Central memory CD8-positive, alpha-beta T cell (primary cell): ENCODE measurements around the gene CUX1.
"Not testable (repeated sequence)": the region's sequence is repeated elsewhere in the genome, so short reads cannot be mapped to it uniquely, and the experiment has no call there.

Experiments
- ATAC-seq: fragments of 150-1000 bp; cut with Tn5 transposase; replicated peaks from 2 replicates; pipeline ENCODE4 v1.10.0; 2022; ENCODE audit warnings: mild to moderate bottlenecking, moderate FRiP score, moderate number of reproducible peaks; ENCODE audit not compliant: poor library complexity, severe bottlenecking; ENCODE audit errors: extremely low read depth
- DNase-seq, 2 donors: peaks; one replicate each; pipeline ENCODE4 v3.0.0; 2021; ENCODE audit warnings: low spot score in 2 of 2
- H3K27ac Mint-ChIP-seq: one replicate; pipeline ENCODE4 v1.8.0; 2022; ENCODE audit warnings: low read depth, mild to moderate bottlenecking, moderate library complexity, mixed read lengths
- H3K27me3 Mint-ChIP-seq: one replicate; pipeline ENCODE4 v1.8.0; 2022; ENCODE audit warnings: mixed read lengths
- H3K36me3 Mint-ChIP-seq: one replicate; pipeline ENCODE4 v1.8.0; 2022; ENCODE audit warnings: mild to moderate bottlenecking, moderate library complexity, mixed read lengths; ENCODE audit not compliant: insufficient read depth
- H3K4me1 Mint-ChIP-seq: one replicate; pipeline ENCODE4 v1.8.0; 2022; ENCODE audit warnings: mixed read lengths
- H3K4me3 Mint-ChIP-seq: one replicate; pipeline ENCODE4 v1.8.0; 2022; ENCODE audit warnings: mild to moderate bottlenecking, moderate library complexity, mixed read lengths
- H3K9me3 Mint-ChIP-seq: one replicate; pipeline ENCODE4 v1.8.0; 2022; ENCODE audit warnings: mixed read lengths

CUX1 gene

DNA sequence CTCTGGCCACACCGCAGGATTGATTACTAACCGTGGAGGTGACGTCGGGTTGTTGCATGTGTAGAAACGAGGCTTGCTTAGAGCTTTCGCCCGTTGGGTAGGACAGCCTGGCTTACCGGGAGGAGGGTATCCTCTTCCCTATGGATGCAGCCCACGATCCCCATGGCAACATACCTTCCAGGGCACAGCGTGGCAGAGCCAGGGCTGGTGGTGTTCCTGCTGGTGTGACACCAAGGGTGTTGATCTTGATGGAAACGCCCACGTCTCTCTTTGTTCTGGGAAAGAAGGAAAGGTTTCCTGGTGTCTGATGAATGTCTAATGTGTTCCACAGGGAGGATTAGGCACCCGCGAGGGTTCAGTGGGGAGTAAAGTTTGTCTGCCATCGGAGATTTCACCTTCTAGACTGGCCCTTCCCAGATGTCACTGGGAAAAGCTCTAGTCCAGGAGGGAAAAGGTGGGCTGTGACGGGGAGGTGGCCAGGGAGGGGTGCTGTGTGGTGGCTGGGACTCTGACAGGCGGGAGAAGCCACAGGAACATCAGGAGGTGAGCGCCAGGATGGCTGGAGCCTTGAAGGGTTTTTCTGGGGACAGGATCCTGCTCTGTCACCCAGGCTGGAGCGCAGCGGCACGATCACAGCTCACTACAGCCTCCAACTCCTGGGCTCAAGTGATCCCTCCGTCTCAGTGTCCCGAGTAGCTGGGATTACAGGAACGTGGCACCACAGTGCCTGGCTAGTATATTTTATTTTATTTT lies 102.1 kb downstream of the CUX1 start:
- H3K4me1 Mint-ChIP-seq = peaks cover 16% of the 10 kb centered on the region
- no peak overlapping the region for H3K4me3 Mint-ChIP-seq
- no peak overlapping the region for H3K27ac Mint-ChIP-seq
- H3K9me3 Mint-ChIP-seq = no peaks in the 10 kb centered on the region
- peaks cover 8% of the 10 kb centered on the region for H3K36me3 Mint-ChIP-seq
- no peaks in the 10 kb centered on the region for H3K27me3 Mint-ChIP-seq
- DNase-seq = no peak
- ATAC-seq = no peak

DNA sequence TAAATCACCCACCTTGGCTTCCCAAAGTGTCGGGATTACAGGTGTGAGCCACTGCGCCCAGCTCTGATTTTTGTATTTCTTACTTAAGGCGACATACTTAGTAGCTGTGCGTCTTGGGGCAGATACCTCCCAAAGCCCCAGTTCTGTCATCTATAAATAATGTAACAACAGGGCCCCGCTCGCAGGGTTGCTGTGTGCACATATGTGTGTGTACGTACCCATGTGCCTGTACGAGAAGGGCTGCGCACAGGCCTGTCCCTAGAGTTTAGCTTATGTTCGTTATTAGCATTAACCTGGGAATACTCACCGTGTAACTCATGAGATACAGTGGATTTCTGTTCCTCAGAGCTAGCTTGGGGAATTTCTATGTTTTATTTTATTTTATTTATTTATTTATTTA lies 103.6 kb downstream of the CUX1 start:
- Mint-ChIP-seq H3K27me3 (no peaks in the 10 kb centered on the region), H3K36me3 (peaks cover 8% of the 10 kb centered on the region)

DNA sequence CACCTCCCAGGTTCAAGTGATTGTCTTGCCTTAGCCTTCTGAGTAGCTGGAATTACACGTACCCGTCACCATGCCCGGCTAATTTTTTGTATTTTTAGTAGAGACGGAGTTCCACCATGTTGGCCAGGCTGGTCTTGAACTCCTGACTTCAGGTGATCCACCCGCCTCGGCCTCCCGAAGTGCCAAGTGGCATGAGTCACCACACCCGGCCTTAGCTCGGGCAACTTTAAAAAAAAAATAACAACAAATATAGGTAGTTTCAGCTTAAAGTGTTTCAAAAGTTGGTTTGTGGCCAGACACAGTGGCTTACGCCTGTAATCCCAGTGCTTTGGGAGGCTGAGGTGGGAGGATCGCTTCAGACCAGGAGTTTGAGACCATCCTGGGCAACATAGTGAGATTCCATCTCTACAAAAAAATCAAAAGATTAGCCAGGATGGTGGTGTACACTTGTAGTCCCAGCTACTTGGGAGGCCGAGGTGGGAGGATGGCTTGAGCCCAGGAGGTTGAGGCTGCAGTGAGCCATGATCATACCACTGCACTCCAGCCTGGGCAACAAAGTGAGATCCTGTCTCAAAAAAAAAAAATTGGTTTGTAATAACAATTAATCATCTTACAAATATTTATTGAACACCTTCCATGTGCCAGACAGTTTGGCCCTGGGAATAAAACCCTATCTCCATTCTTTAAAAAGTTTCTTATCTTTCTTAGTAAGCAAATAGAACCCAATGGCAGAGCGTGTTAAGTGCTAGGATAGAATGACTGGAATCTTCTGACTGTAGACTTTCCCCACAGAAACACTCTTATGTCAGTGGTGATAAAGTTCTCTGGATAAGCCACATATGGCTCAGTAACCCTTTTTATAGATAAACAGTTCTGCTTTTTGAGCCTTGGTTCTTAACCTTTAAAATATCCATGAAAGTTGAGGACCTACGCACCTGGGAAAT lies 104.4 kb downstream of the CUX1 start:
- not testable (repeated sequence) for H3K36me3 Mint-ChIP-seq

More for the DNA sequence above, 103.6 kb downstream of the CUX1 start:
- DNase-seq (no peak), ATAC-seq (no peak)
- H3K9me3 Mint-ChIP-seq = no peaks in the 10 kb centered on the region
- no peak overlapping the region for H3K27ac Mint-ChIP-seq
- H3K4me1 Mint-ChIP-seq = peaks cover 16% of the 10 kb centered on the region
- H3K4me3 Mint-ChIP-seq = no peak overlapping the region

DNA sequence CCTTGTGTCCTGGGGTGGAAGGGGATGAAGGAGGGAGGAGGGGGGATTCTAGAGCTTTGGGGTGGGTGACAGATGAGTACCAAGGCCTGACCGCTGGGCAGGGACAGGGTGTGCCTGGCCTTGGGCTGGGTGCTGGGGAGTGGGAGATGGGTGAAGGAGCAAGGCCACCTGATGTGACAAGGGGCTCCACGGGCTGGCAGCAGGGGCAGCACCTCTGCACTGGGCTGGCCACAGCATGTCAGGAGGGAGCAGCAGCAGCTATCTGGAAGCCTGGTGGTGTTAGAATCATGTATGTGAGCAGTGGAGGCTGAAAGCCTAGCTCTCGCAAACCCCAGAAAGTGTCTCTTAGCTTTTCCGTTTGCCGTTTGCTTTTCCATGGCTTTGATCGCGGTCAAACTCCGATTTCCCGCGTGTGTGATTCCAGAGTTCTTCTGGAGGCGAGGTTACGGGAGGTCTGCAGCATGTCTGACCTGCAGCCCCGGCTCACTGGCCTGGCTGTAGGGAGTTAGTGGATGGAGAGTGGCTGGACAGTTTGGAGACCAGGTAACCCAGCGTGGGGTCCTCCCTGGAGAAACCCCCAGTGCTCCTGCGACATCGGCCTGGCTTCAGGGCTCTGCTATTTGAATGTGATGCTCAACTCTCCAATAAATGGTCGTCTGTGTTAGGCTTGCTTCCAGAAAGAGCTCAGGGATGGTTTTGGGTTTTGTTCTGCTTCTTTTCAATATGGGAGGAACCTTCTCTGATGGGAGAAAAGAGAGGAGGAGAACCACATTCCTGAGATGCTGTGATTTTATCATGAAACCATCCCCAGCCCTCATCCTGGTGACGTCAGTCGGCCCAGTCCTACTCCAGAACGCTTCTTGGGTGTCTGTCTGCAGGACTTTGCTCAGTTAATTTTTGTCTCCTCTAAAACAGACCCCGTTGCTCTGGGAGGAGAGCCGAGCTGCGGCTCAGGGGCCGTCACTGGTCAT lies 105.5 kb downstream of the CUX1 start:
- no peak overlapping the region for H3K4me3 Mint-ChIP-seq
- ATAC-seq = no peak
- DNase-seq = no peak
- H3K9me3 Mint-ChIP-seq = no peaks in the 10 kb centered on the region
- H3K36me3 Mint-ChIP-seq = peaks cover 6% of the 10 kb centered on the region
- H3K4me1 Mint-ChIP-seq = peaks cover 22% of the 10 kb centered on the region
- H3K27ac Mint-ChIP-seq = no peak overlapping the region
- no peaks in the 10 kb centered on the region for H3K27me3 Mint-ChIP-seq

More for the DNA sequence above, 104.4 kb downstream of the CUX1 start:
- not testable (repeated sequence) for ATAC-seq, DNase-seq, H3K4me3 Mint-ChIP-seq, H3K27me3 Mint-ChIP-seq, H3K9me3 Mint-ChIP-seq, H3K27ac Mint-ChIP-seq
- peaks cover 19% of the 10 kb centered on the region for H3K4me1 Mint-ChIP-seq

DNA sequence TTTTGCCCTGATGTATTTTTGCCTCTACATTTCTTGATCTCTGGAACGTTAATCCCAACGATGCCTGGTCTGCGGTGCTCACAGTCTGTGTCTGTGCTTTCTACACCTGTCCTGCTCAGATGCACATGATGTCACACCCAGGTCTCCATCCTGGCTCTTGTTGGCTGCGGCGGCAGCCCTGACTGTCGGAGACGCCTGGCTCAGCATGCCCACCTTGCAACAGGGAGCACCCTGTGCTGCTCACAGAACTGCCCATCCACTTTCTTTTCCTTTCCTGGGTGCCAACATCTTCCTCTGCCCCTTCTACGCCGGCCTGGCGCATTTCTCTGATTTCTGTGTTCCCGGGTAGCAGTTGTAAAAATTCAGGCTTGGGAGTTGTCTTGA lies 106.2 kb downstream of the CUX1 start:
- Mint-ChIP-seq H3K9me3 (no peaks in the 10 kb centered on the region), H3K36me3 (peaks cover 6% of the 10 kb centered on the region), H3K4me1 (peaks cover 22% of the 10 kb centered on the region), H3K27ac (no peak overlapping the region), H3K27me3 (no peaks in the 10 kb centered on the region), H3K4me3 (no peak overlapping the region)
- ATAC-seq (no peak), DNase-seq (no peak)

DNA sequence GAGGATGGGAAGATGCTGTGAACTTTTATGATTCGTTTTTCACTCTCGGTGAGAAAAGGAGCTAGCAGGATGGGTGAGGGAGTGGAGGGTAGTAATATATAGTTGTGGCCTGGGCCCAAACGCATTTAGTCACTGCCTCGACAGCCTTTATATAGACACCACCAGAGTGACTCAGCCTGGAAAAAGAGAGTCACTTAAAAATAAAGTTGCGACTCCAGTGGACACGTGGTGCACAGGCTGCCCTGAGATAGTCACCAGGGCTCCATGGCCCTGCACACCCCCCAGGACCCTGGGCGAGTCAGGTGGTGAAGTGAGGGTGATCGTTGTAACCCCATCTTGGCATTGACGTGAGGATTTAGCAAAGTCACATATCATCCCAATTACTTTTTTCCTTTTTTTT lies 106.7 kb downstream of the CUX1 start:
- Mint-ChIP-seq H3K4me3 (no peak overlapping the region), H3K27me3 (no peaks in the 10 kb centered on the region), H3K4me1 (peaks cover 22% of the 10 kb centered on the region), H3K27ac (no peak overlapping the region), H3K9me3 (no peaks in the 10 kb centered on the region), H3K36me3 (peaks cover 6% of the 10 kb centered on the region)
- DNase-seq (no peak), ATAC-seq (no peak)

DNA sequence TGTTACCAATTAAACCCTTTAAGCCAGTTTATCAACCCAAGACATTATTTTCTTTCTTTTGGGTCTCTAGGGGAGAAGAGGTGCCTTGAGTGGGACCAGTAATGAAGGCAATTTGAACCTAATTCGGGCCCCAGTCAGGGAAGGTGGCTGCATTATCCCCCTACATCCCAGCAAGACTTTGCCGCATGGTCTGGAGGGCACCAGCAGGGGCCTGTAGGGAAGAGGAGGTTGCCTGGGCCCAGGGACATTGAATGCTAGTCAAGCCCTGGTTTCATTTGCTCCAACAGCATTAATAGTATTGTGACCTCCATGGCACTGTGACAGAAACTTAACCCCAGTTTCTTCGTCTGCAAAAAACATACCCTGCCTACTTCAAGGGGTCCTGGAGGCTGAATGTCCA lies 108.8 kb downstream of the CUX1 start:
- H3K4me1 Mint-ChIP-seq = peaks cover 22% of the 10 kb centered on the region
- ATAC-seq = no peak
- H3K36me3 Mint-ChIP-seq = peaks cover 6% of the 10 kb centered on the region
- no peak for DNase-seq
- H3K4me3 Mint-ChIP-seq = no peak overlapping the region
- no peaks in the 10 kb centered on the region for H3K9me3 Mint-ChIP-seq
- H3K27me3 Mint-ChIP-seq = no peaks in the 10 kb centered on the region
- no peak overlapping the region for H3K27ac Mint-ChIP-seq

DNA sequence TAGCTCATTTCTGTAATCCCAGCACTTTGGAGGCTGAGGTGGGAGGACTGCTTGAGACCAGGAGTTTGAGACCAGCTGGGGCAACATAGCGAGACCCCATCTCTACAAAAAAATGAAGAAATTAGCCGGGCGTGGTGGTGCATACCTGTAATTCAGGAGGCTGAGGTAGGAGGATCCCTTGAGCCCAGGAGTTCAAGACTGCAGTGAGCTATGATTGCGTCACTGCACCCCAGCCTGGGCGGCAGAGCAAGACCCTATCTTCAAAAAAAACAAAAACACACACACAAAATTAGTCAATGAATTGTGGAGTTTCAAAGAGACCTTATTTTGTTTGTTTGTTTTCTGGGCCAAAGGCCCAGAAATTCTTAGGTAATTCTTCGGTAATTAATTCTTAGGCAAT lies 110.0 kb downstream of the CUX1 start:
- Mint-ChIP-seq H3K4me3 (no peak overlapping the region), H3K27ac (no peak overlapping the region), H3K27me3 (no peaks in the 10 kb centered on the region), H3K9me3 (no peaks in the 10 kb centered on the region), H3K36me3 (peaks cover 6% of the 10 kb centered on the region), H3K4me1 (peaks cover 22% of the 10 kb centered on the region)
- DNase-seq = no peak
- no peak for ATAC-seq

DNA sequence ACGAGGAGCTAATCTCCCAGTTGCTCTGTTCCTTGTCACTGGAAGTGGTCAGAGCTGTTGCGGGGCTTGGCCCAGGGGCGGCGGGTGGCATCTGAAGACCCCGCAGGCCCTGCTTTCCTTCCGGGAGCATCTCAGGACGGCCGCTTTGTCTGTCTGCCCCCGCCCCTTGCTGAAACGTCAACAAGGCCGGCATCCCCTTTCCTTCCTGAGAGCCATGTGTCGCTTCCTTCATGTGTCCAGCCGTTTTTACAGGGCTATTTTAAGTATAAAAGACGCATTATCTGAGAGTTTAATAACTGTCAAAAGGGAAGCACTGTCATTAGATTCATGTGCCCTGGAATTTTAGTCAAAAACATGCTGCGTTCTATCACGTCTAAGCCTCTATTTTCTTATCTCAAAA lies 110.4 kb downstream of the CUX1 start:
- Mint-ChIP-seq H3K9me3 (no peaks in the 10 kb centered on the region), H3K36me3 (peaks cover 6% of the 10 kb centered on the region), H3K4me3 (no peak overlapping the region), H3K27me3 (no peaks in the 10 kb centered on the region), H3K4me1 (peaks cover 20% of the 10 kb centered on the region), H3K27ac (no peak overlapping the region)
- DNase-seq (no peak), ATAC-seq (no peak)

DNA sequence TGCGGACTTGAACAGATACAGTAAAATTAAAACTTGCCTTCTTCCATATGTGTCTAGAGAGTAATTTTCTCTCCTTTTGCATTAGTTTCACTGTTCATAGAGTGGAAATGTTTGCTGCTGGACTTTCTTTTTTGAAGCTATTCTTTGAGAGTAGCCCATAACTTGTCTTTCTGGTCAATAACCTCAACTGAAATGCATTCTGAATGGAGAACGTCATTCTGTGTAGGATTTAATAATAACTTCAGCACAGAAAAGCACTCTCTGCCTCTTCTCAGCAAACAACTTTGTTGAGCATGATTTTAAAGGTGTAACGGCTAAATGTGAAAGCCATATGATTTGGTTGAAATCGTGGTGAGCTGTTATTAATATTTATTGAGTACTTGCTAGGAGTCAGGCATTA lies 111.8 kb downstream of the CUX1 start:
- no peak for ATAC-seq
- H3K27ac Mint-ChIP-seq = no peak overlapping the region

DNA sequence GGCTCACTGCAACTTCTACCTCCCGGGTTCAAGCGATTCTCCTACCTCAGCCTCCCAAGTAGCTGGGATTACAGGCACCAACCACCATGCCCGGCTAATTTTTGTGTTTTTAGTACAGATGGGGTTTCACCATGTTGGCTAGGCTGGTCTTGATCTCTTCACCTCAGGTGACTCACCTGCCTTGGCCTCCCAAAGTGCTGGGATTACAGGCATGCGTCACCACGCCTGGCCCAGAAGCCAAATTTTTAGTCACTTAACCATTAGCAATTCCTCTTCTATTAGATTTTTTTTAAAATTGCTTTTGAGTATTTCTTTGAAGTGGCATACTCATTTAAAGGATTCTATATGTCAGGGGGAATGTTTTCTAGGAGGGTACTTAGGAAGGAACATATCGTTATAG lies 112.5 kb downstream of the CUX1 start:
- not testable (repeated sequence) for H3K4me3 Mint-ChIP-seq, H3K27ac Mint-ChIP-seq, DNase-seq, H3K9me3 Mint-ChIP-seq, H3K27me3 Mint-ChIP-seq, ATAC-seq, H3K36me3 Mint-ChIP-seq, H3K4me1 Mint-ChIP-seq

More for the DNA sequence above, 111.8 kb downstream of the CUX1 start:
- Mint-ChIP-seq H3K27me3 (no peaks in the 10 kb centered on the region), H3K4me1 (peaks cover 5% of the 10 kb centered on the region), H3K4me3 (no peak overlapping the region), H3K36me3 (peaks cover 6% of the 10 kb centered on the region), H3K9me3 (no peaks in the 10 kb centered on the region)
- DNase-seq = no peak

DNA sequence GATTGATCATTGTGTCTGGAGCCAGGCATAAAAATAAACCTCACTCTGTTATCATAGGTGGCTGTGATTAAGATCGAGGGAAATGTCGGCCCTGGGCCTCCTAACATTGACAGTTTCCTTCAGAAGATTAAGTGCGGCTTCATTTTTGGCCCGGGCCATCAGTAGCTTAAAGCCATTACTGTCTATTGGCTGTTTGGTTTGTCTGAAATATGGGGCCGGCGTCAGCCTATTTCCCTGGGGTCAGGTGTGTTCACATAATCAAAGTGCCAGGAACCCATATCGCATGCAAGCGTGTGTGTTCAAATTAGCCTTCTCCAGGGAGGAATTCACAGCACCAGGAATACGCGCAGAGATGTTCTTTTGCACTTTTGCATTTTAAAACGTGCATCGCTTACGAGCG lies 114.7 kb downstream of the CUX1 start:
- Mint-ChIP-seq H3K4me3 (no peak overlapping the region), H3K27ac (no peak overlapping the region), H3K4me1 (peaks cover 17% of the 10 kb centered on the region), H3K9me3 (no peaks in the 10 kb centered on the region), H3K27me3 (no peaks in the 10 kb centered on the region), H3K36me3 (peaks cover 5% of the 10 kb centered on the region)
- no peak for DNase-seq
- ATAC-seq = no peak
